GM12873 (cell line): Measurements from ENCODE around the gene ZFP1.

Experiments used
- TF ChIP-seq, protein P1 (sequence below): IDR thresholded peaks from 2 replicates; pipeline ENCODE4 v1.5.1; 2012; ENCODE audit warnings: low read depth, mild to moderate bottlenecking, moderate library complexity, low read length, control low read depth; ENCODE audit not compliant: insufficient read depth; ENCODE audit errors: missing control alignments

ZFP1 gene

DNA sequence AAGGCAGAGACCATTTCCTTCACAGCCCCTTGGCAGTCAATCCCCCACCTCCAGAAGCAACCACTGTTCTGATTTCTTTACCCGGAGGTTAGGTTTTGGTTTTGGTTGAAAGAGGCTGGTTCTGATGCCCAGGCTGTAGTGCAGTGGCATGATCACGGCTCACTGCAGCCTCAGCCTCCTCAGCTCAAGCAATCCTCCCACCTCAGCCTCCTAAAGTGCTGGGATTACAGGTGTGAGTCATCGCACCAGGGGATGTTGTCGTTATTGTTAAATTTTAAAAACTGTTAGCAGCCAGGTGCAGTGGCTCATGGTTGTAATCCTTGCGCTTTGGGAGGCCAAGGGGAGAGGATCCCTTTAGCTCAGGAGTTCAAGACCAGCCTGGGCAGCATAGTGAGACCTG, 61.6 kb downstream of the ZFP1 start:
- TF ChIP-seq, protein P1, sequence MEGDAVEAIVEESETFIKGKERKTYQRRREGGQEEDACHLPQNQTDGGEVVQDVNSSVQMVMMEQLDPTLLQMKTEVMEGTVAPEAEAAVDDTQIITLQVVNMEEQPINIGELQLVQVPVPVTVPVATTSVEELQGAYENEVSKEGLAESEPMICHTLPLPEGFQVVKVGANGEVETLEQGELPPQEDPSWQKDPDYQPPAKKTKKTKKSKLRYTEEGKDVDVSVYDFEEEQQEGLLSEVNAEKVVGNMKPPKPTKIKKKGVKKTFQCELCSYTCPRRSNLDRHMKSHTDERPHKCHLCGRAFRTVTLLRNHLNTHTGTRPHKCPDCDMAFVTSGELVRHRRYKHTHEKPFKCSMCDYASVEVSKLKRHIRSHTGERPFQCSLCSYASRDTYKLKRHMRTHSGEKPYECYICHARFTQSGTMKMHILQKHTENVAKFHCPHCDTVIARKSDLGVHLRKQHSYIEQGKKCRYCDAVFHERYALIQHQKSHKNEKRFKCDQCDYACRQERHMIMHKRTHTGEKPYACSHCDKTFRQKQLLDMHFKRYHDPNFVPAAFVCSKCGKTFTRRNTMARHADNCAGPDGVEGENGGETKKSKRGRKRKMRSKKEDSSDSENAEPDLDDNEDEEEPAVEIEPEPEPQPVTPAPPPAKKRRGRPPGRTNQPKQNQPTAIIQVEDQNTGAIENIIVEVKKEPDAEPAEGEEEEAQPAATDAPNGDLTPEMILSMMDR, result no peak

DNA sequence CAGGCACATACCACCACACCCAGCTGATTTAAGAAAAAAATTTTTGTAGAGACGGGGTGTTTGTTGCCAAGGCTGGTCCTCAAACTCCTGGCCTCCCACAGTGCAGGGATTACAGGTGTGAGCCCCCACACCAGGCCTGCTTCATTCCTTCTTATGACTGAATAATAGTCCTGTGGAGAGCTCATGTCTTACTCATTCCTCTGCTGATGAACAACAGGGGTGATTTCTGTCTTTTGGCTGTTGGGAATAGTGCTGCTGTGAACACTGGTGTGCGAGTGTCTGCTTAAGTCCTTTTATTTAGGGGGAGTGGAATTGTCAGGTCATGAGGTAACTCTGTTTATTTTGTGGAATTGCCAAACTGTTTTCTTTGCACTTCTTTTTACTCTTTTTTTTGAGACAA, 67.8 kb downstream of the ZFP1 start:
- TF ChIP-seq, protein P1, result no peak

DNA sequence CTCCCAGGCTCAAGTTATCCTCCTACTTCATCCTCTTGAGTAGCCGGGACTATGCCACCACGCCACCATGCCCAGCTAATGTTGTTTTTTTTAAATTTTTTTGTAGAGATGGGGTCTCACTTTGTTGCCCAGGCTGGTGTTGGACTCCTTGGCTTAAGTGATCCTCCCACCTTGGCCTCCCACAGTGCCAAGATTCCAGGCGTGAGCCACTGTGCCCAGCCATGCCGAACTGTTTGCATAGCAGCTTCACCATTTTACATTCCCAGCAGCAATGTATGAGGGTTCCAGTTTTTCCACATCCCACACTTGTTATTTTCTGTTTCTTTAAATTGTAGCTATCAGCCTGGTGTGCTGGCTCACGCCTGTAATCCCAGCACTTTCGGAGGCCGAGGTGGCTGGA, 68.3 kb downstream of the ZFP1 start:
- TF ChIP-seq, protein P1, result no peak

DNA sequence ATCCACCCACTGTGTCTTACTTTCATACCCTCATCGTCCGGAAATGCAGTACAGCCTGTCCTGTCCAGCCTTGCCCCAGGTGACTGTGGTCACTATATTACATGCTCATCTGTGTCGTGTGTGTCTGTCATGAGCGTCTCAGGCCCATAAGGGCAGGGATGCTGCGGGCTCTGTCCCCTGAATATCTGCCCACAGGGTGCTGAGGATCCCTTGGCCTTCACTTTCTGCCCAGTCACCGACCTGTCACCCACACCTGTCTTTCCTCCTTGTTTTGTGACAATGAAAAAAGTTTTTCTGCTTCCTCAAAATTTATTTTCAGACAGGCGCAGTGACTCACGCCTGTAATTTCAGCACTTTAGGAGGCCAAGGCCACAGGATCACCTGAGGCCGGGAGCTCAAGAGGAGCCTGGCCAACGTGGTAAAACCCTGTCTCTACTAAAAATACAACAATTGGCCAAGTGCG, 69.1 kb downstream of the ZFP1 start:
- TF ChIP-seq, protein P1, result no peak

DNA sequence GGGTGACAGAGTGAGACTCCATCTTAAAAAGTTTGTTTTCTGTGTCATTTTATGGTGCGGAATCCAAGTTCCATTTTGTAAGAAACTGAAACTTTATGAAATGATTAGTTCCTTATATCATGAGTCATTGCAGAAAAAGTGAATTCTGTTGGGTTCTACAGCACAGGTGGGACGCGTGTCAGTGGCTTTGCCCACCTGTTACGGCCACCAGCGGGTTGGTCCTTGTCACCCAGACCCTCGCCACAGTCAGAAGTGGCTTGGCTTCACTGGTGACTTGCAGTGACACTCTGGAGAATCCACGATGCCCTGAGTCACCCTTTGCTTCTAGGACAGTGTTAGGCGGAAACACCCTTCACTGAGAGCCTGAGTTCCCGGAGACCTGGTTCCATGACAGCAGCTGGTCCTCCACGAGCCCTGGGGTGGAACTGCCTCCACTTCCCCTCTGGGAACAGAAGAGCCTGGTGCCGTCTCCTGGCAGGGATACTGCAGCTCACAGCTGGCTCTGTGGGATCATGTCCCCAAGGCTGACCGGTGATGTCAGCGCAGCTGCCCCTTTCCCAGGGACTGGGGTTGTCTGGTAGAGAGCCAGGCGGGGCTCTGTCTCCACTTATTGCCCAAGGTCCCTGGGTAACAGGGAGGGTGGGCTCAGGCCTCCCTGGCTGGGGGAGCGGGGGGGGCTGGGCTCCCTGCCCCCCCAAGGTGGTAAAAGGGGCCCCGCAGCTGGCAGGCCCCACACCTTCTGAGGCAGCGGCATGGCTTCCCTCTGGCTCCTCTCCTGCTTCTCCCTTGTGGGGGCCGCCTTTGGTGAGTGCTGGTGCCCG, 70.1 kb downstream of the ZFP1 start, which contains the start of gene CTRB1:
Gene CTRB1 (plus strand): TSS at position 733 of the 821 bp plus-strand sequence. CDS start 20 bp downstream, at position 753.
- TF ChIP-seq, protein P1, result no peak

DNA sequence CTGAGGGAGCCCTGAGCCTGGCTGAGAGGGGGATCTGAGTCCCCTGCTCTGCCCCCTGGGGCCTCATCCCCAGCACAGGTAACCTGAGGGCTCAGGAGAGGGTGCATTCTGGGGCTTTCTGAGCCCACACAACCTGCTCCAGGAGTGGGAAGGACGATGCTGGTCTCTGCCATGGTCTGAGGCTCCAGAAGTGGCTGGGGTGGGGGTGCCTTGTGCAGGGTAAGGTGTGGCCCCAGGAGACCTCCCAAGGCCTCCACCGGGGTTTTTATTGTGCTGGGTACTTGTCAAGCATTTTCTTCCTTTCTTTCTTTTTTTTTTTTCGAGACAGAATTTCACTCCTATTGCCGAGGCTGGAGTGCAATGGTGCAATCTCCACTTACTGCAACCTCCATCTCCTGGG, 70.8 kb downstream of the ZFP1 start:
- TF ChIP-seq, protein P1, result no peak

DNA sequence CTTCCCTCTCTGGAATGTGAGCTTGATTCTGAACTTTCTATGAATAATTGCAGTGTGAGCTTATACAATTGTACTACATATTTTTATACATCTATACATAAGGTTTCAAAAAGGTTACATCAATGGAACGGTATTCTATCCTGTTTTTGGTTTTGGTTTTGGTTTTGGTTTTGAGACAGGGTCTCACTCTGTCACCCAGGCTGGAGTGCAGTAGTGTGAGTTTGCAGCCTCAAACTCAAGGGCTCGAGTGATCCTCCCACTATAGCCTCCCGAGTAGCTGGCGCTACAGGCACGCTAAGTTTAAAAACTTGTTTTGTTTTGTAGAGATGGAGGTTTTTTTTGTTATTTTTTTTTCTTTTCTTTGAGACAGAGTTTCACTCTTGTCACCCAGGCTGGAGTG, 71.5 kb downstream of the ZFP1 start:
- TF ChIP-seq, protein P1, result no peak
